Neural cell (in vitro differentiated cells): Measurements from ENCODE around the gene ACCSL.

ENCODE experiments used
- EZH2 ChIP-seq: fragments of 200-600, 300-800 bp; shearing (Covaris generic), sonication (generic); IDR thresholded peaks from 2 replicates; pipeline ENCODE4 v1.6.1; 2014; ENCODE audit warnings: antibody characterized with exemption, low read length, borderline replicate concordance, mild to moderate bottlenecking; ENCODE audit not compliant: insufficient read depth, poor library complexity, severe bottlenecking
- RAD21 ChIP-seq: fragments of 450-650 bp; conservative IDR thresholded peaks from 2 replicates; pipeline ENCODE4 v1.6.1; 2014; ENCODE audit warnings: antibody characterized with exemption, mild to moderate bottlenecking, moderate library complexity
- TF ChIP-seq, protein P1 (sequence below): fragments of 450-650 bp; IDR thresholded peaks from 2 replicates; pipeline ENCODE4 v1.5.1; 2014; ENCODE audit warnings: antibody characterized with exemption, mild to moderate bottlenecking, moderate library complexity; ENCODE audit not compliant: poor library complexity, severe bottlenecking

DNA sequence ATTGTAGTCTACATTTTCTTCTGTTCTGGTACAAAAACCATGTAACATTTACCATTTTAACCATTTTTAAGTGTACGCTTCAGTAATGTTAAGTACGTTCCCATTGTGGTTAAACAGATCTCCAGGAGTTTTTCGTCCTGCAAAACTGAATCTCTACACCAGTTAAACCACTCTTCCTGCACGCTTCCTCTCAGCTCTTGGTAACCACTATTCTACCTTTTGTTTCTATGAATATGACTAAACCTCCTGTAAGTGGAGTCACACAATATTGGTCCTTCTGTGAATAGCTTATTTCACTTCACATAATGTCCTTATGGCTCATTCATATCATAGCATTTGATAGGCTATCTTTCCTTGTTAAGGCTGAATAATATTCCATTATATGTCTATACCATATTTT is 40.6 kb downstream of the ACCSL start:
- TF ChIP-seq, protein P1, sequence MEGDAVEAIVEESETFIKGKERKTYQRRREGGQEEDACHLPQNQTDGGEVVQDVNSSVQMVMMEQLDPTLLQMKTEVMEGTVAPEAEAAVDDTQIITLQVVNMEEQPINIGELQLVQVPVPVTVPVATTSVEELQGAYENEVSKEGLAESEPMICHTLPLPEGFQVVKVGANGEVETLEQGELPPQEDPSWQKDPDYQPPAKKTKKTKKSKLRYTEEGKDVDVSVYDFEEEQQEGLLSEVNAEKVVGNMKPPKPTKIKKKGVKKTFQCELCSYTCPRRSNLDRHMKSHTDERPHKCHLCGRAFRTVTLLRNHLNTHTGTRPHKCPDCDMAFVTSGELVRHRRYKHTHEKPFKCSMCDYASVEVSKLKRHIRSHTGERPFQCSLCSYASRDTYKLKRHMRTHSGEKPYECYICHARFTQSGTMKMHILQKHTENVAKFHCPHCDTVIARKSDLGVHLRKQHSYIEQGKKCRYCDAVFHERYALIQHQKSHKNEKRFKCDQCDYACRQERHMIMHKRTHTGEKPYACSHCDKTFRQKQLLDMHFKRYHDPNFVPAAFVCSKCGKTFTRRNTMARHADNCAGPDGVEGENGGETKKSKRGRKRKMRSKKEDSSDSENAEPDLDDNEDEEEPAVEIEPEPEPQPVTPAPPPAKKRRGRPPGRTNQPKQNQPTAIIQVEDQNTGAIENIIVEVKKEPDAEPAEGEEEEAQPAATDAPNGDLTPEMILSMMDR, result no peak
- TF ChIP-seq EZH2 (no peak), RAD21 (no peak)
